ENCODE measurements around the gene PAQR4. TPM values are rescaled to one million over a fixed set of nuclear protein-coding genes. Genes with fewer than 3 reads are reported as not detected.

Gene PAQR4
- polyA plus RNA-seq, 1 donor from 2014 or later: 47.8 TPM

GRCh38 chr16:2974319-2975056 lies 5.3 kb downstream of the PAQR4 start:
- Histone ChIP-seq H3K4me3 (ENCODE audit: low read length) (no peak overlapping the region), H3K4me2 (ENCODE audit: low read length) (no peak overlapping the region), H2AFZ (ENCODE audit: low read depth, low read length) (no peak overlapping the region), H4K20me1 (ENCODE audit: insufficient read depth) (no peaks in the 10 kb centered on the region), H3K9me3 (ENCODE audit: low read length) (no peaks in the 10 kb centered on the region), H3K36me3 (ENCODE audit: insufficient read depth, low read length) (no peaks in the 10 kb centered on the region), H3K27me3 (ENCODE audit: insufficient read depth, low read depth, low read length) (no peaks in the 10 kb centered on the region), H3F3A (ENCODE audit: insufficient read depth, low read length, poor library complexity, severe bottlenecking) (no peaks in the 10 kb centered on the region), H3K9ac (ENCODE audit: low read length) (no peak overlapping the region), H3K9me2 (ENCODE audit: insufficient read depth, low read length) (no peaks in the 10 kb centered on the region), H3K27ac (ENCODE audit: low read length) (no peak overlapping the region), H3K79me2 (replicated peaks; ENCODE audit: insufficient read depth, low read length) (no peaks in the 10 kb centered on the region)
- TF ChIP-seq SMC3 (conservative IDR thresholded peaks at IDR 0.05; ENCODE audit: poor library complexity): no peak

- Histone ChIP-seq H3F3A (ENCODE audit: insufficient read depth, low read length, poor library complexity, severe bottlenecking) (no peaks in the 10 kb centered on the region), H3K4me3 (ENCODE audit: low read length) (no peak overlapping the region), H3K4me2 (ENCODE audit: low read length) (no peak overlapping the region), H3K79me2 (replicated peaks; ENCODE audit: insufficient read depth, low read length) (no peaks in the 10 kb centered on the region), H3K9ac (ENCODE audit: low read length) (no peak overlapping the region), H2AFZ (ENCODE audit: low read depth, low read length) (no peak overlapping the region), H3K9me3 (ENCODE audit: low read length) (no peaks in the 10 kb centered on the region), H3K27ac (ENCODE audit: low read length) (no peak overlapping the region), H3K9me2 (ENCODE audit: insufficient read depth, low read length) (no peaks in the 10 kb centered on the region), H3K27me3 (ENCODE audit: insufficient read depth, low read depth, low read length) (no peaks in the 10 kb centered on the region), H4K20me1 (ENCODE audit: insufficient read depth) (no peaks in the 10 kb centered on the region), H3K36me3 (ENCODE audit: insufficient read depth, low read length) (no peaks in the 10 kb centered on the region)
- TF ChIP-seq, protein P1, sequence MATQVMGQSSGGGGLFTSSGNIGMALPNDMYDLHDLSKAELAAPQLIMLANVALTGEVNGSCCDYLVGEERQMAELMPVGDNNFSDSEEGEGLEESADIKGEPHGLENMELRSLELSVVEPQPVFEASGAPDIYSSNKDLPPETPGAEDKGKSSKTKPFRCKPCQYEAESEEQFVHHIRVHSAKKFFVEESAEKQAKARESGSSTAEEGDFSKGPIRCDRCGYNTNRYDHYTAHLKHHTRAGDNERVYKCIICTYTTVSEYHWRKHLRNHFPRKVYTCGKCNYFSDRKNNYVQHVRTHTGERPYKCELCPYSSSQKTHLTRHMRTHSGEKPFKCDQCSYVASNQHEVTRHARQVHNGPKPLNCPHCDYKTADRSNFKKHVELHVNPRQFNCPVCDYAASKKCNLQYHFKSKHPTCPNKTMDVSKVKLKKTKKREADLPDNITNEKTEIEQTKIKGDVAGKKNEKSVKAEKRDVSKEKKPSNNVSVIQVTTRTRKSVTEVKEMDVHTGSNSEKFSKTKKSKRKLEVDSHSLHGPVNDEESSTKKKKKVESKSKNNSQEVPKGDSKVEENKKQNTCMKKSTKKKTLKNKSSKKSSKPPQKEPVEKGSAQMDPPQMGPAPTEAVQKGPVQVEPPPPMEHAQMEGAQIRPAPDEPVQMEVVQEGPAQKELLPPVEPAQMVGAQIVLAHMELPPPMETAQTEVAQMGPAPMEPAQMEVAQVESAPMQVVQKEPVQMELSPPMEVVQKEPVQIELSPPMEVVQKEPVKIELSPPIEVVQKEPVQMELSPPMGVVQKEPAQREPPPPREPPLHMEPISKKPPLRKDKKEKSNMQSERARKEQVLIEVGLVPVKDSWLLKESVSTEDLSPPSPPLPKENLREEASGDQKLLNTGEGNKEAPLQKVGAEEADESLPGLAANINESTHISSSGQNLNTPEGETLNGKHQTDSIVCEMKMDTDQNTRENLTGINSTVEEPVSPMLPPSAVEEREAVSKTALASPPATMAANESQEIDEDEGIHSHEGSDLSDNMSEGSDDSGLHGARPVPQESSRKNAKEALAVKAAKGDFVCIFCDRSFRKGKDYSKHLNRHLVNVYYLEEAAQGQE (IDR thresholded peaks at IDR 0.05; ENCODE audit: borderline replicate concordance): no peak
- no peak for TF ChIP-seq MXI1 (conservative IDR thresholded peaks at IDR 0.05; ENCODE audit: poor library complexity, severe bottlenecking)
Observed at GRCh38 chr16:2975161-2975795, 6.1 kb downstream of the PAQR4 start.

GRCh38 chr16:2976201-2976600 lies 7.1 kb downstream of the PAQR4 start:
- no peaks in the 10 kb centered on the region for H3K9me2 ChIP-seq (ENCODE audit: insufficient read depth, low read length)
- H3K4me2 ChIP-seq (ENCODE audit: low read length): no peak overlapping the region
- H3K9ac ChIP-seq (ENCODE audit: low read length): no peak overlapping the region
- no peak overlapping the region for H3K4me3 ChIP-seq (ENCODE audit: low read length)
- H3F3A ChIP-seq (ENCODE audit: insufficient read depth, low read length, poor library complexity, severe bottlenecking): no peaks in the 10 kb centered on the region
- H3K9me3 ChIP-seq (ENCODE audit: low read length): no peaks in the 10 kb centered on the region
- no peaks in the 10 kb centered on the region for H3K27me3 ChIP-seq (ENCODE audit: insufficient read depth, low read depth, low read length)
- H4K20me1 ChIP-seq (ENCODE audit: insufficient read depth): no peaks in the 10 kb centered on the region
- no peaks in the 10 kb centered on the region for H3K36me3 ChIP-seq (ENCODE audit: insufficient read depth, low read length)
- H3K27ac ChIP-seq (ENCODE audit: low read length): no peak overlapping the region
- TF ChIP-seq MXI1 (conservative IDR thresholded peaks at IDR 0.05; ENCODE audit: poor library complexity, severe bottlenecking) (no peak), SMC3 (conservative IDR thresholded peaks at IDR 0.05; ENCODE audit: poor library complexity) (no peak), EZH2 (IDR thresholded peaks at IDR 0.05; ENCODE audit: borderline replicate concordance, insufficient read depth, low read length, poor library complexity, severe bottlenecking) (no peak), CTCF (IDR thresholded peaks at IDR 0.05; ENCODE audit: poor library complexity, severe bottlenecking) (no peak), POLR2AphosphoS5 (IDR thresholded peaks at IDR 0.05) (no peak), EP300 (conservative IDR thresholded peaks at IDR 0.05; ENCODE audit: poor library complexity, severe bottlenecking) (no peak), RAD21 (conservative IDR thresholded peaks at IDR 0.05) (no peak)
- TF ChIP-seq, protein P1 (IDR thresholded peaks at IDR 0.05; ENCODE audit: borderline replicate concordance): no peak
- no peaks in the 10 kb centered on the region for H3K79me2 ChIP-seq (replicated peaks; ENCODE audit: insufficient read depth, low read length)
- no peak overlapping the region for H2AFZ ChIP-seq (ENCODE audit: low read depth, low read length)
